K562 (cell line): ENCODE data around the gene CREB5.

ENCODE experiments used
- FOXA1 ChIP-seq: fragments of 450-650 bp; IDR thresholded peaks from 2 replicates; pipeline ENCODE4 v1.6.1; 2016; ENCODE audit warnings: mild to moderate bottlenecking, borderline replicate concordance
- FOXM1 ChIP-seq, 2 experiments: fragments of 450-650 bp in 1 of 2; sonication (generic) in 1 of 2; formaldehyde crosslinking in 1 of 2; IDR thresholded peaks; 2 replicates each; pipeline versions ENCODE4 v1.6.1 to v1.9.0; 2017 to 2022; ENCODE audit warnings: low read depth in 2 of 2, mild to moderate bottlenecking in 2 of 2, missing genetic modification reagents in 1 of 2, moderate library complexity in 1 of 2
- JUND ChIP-seq, 2 experiments: IDR thresholded peaks; 2 replicates in 1 of 2; 3 replicates in 1 of 2; pipeline ENCODE4 v1.6.1; 2011; ENCODE audit warnings: borderline replicate concordance in 2 of 2, low read depth in 2 of 2, low read length in 2 of 2, improper control_type of control experiment in 1 of 2, missing biosample characterization in 1 of 2, missing genetic modification characterization in 1 of 2, missing genetic modification reagents in 1 of 2
- PHF8 ChIP-seq: fragments of 200-600 bp; sonication (generic); IDR thresholded peaks from 2 replicates; pipeline ENCODE4 v1.6.1; 2012; ENCODE audit warnings: mixed run types, mild to moderate bottlenecking, inconsistent platforms, low read length, moderate library complexity, borderline replicate concordance
- TCF15 ChIP-seq: fragments of 250-450 bp; sonication (Bioruptor Pico); IDR thresholded peaks from 2 replicates; pipeline ENCODE4 v1.8.0; 2022; ENCODE audit warnings: moderate library complexity, mild to moderate bottlenecking, inconsistent platforms
- TRIM25 ChIP-seq: fragments of 450-650 bp; IDR thresholded peaks from 2 replicates; pipeline ENCODE4 v1.7.0; 2016; ENCODE audit warnings: borderline replicate concordance
- ZNF23 ChIP-seq: fragments of 250-450 bp; sonication (Bioruptor Pico); IDR thresholded peaks from 2 replicates; pipeline ENCODE4 v1.4.0; 2020; ENCODE audit warnings: mild to moderate bottlenecking
- ZNF384 ChIP-seq: IDR thresholded peaks from 2 replicates; pipeline ENCODE4 v1.6.1; 2012; ENCODE audit warnings: low read depth, low read length, improper control_type of control experiment
- TF ChIP-seq, protein P1 (sequence below): sonication (generic); formaldehyde crosslinking; IDR thresholded peaks from 2 replicates; pipeline ENCODE4 v1.8.0; 2022; ENCODE audit warnings: missing genetic modification reagents, mild to moderate bottlenecking, borderline replicate concordance

GRCh38 chr7:28591725-28592349 is 179.5 kb downstream of the CREB5 start:
- TF ChIP-seq ZNF23 (CRISPR knock-in tag): no peak
- TF ChIP-seq, protein P1, sequence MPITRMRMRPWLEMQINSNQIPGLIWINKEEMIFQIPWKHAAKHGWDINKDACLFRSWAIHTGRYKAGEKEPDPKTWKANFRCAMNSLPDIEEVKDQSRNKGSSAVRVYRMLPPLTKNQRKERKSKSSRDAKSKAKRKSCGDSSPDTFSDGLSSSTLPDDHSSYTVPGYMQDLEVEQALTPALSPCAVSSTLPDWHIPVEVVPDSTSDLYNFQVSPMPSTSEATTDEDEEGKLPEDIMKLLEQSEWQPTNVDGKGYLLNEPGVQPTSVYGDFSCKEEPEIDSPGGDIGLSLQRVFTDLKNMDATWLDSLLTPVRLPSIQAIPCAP (CRISPR knock-in tag): no peak
- TF ChIP-seq ZNF384: no peak
- no peak for TF ChIP-seq TRIM25
- TF ChIP-seq PHF8: no peak
- no peak for TF ChIP-seq FOXA1
- no peak for TF ChIP-seq FOXM1 (IDR thresholded peaks at IDR 0.05; ENCODE audit: low read depth)
- TF ChIP-seq FOXM1 (CRISPR knock-in tag; IDR thresholded peaks at IDR 0.05; ENCODE audit: low read depth): no peak
- TF ChIP-seq TCF15 (CRISPR knock-in tag): no peak
- TF ChIP-seq JUND (IDR thresholded peaks at IDR 0.05; ENCODE audit: borderline replicate concordance, low read depth, low read length): no peak
- TF ChIP-seq JUND (tag; IDR thresholded peaks at IDR 0.05; ENCODE audit: borderline replicate concordance, low read depth, low read length): no peak
